ENCODE results near the gene LST1. TPM values are rescaled to one million over a fixed set of nuclear protein-coding genes. Genes with fewer than 3 reads are reported as not detected.
A peak's percentile ranks its signal among the peaks of the same experiment; 100 is the strongest.

Gene LST1
- total RNA-seq, 1 experiment from 2014 or later: not detected

Small RNA genes within 50 kb of the gene (small RNA-seq; reads per million reads assigned to genes)
- gene MIR6832 (not detected), gene SNORA38 (8.9 reads per million, percentile 87 among the genes with 10 or more reads in this experiment), gene SNORD117 (133 reads per million, percentile 97 among the genes with 10 or more reads in this experiment), gene SNORD84 (not detected), gene UQCRHP1 (not detected)

Other genes with a start within 250 kb of the LST1 start
- gene HLA-B, start 229.1 kb upstream of the LST1 start, total RNA-seq (2014; rRNA removed; shearing (Covaris generic)): 15.3 and 19.8 TPM in 2 replicates
- gene MICA, start 182.7 kb upstream of the LST1 start, total RNA-seq (2014; rRNA removed; shearing (Covaris generic)): 36.1 and 39.2 TPM in 2 replicates
- 0.66 and 0.89 TPM in 2 replicates for gene MICB, start 88.1 kb upstream of the LST1 start, total RNA-seq (2014; rRNA removed; shearing (Covaris generic))
- not detected in 2 replicates for gene MCCD1, start 57.3 kb upstream of the LST1 start, total RNA-seq (2014; rRNA removed; shearing (Covaris generic))
- gene DDX39B, start 44.3 kb upstream of the LST1 start, total RNA-seq (2014; rRNA removed; shearing (Covaris generic)): 685 and 711 TPM in 2 replicates
- not detected in 2 replicates for gene ATP6V1G2, start 39.7 kb upstream of the LST1 start, total RNA-seq (2014; rRNA removed; shearing (Covaris generic))
- gene NFKBIL1, start 38.7 kb upstream of the LST1 start, total RNA-seq (2014; rRNA removed; shearing (Covaris generic)): 26.4 and 29.2 TPM in 2 replicates
- not detected in 2 replicates for gene LTA, start 14.0 kb upstream of the LST1 start, total RNA-seq (2014; rRNA removed; shearing (Covaris generic))
- 0.08 TPM in 1 of 2 replicates, not detected in the other for gene TNF, start 10.7 kb upstream of the LST1 start, total RNA-seq (2014; rRNA removed; shearing (Covaris generic))
- gene LTB, start 3.9 kb upstream of the LST1 start, total RNA-seq (2014; rRNA removed; shearing (Covaris generic)): 0.13 TPM in 1 of 2 replicates, not detected in the other
- gene NCR3, start 6.7 kb downstream of the LST1 start, total RNA-seq (2014; rRNA removed; shearing (Covaris generic)): not detected in 2 replicates
- gene AIF1, start 29.0 kb downstream of the LST1 start, total RNA-seq (2014; rRNA removed; shearing (Covaris generic)): not detected in 2 replicates
- 128 and 172 TPM in 2 replicates for gene PRRC2A, start 34.4 kb downstream of the LST1 start, total RNA-seq (2014; rRNA removed; shearing (Covaris generic))
- 307 and 336 TPM in 2 replicates for gene BAG6, start 66.4 kb downstream of the LST1 start, total RNA-seq (2014; rRNA removed; shearing (Covaris generic))
- 1.8 and 4.2 TPM in 2 replicates for gene APOM, start 69.6 kb downstream of the LST1 start, total RNA-seq (2014; rRNA removed; shearing (Covaris generic))
- gene C6orf47, start 74.5 kb downstream of the LST1 start, total RNA-seq (2014; rRNA removed; shearing (Covaris generic)): 24.7 and 29.1 TPM in 2 replicates
- 11.7 and 17.2 TPM in 2 replicates for gene GPANK1, start 78.7 kb downstream of the LST1 start, total RNA-seq (2014; rRNA removed; shearing (Covaris generic))
- 219 and 225 TPM in 2 replicates for gene CSNK2B, start 79.8 kb downstream of the LST1 start, total RNA-seq (2014; rRNA removed; shearing (Covaris generic))
- 3.5 and 3.6 TPM in 2 replicates for gene LY6G5B, start 83.7 kb downstream of the LST1 start, total RNA-seq (2014; rRNA removed; shearing (Covaris generic))
- 0.76 and 2.1 TPM in 2 replicates for gene LY6G5C, start 94.8 kb downstream of the LST1 start, total RNA-seq (2014; rRNA removed; shearing (Covaris generic))
- 32.5 and 37.9 TPM in 2 replicates for gene ABHD16A, start 117.0 kb downstream of the LST1 start, total RNA-seq (2014; rRNA removed; shearing (Covaris generic))
- not detected in 2 replicates for gene LY6G6F, start 120.6 kb downstream of the LST1 start, total RNA-seq (2014; rRNA removed; shearing (Covaris generic))
- gene LY6G6D, start 129.1 kb downstream of the LST1 start, total RNA-seq (2014; rRNA removed; shearing (Covaris generic)): not detected in 2 replicates
- not detected in 2 replicates for gene LY6G6C, start 135.5 kb downstream of the LST1 start, total RNA-seq (2014; rRNA removed; shearing (Covaris generic))
- gene MPIG6B, start 137.1 kb downstream of the LST1 start, total RNA-seq (2014; rRNA removed; shearing (Covaris generic)): 0.18 TPM in 1 of 2 replicates, not detected in the other
- 107 and 116 TPM in 2 replicates for gene DDAH2, start 143.0 kb downstream of the LST1 start, total RNA-seq (2014; rRNA removed; shearing (Covaris generic))
- 914 and 960 TPM in 2 replicates for gene CLIC1, start 150.3 kb downstream of the LST1 start, total RNA-seq (2014; rRNA removed; shearing (Covaris generic))
- gene MSH5, start 153.7 kb downstream of the LST1 start, total RNA-seq (2014; rRNA removed; shearing (Covaris generic)): 19.6 and 20.9 TPM in 2 replicates
- 6.3 and 11.6 TPM in 2 replicates for gene SAPCD1, start 176.4 kb downstream of the LST1 start, total RNA-seq (2014; rRNA removed; shearing (Covaris generic))
- 5.6 and 11.2 TPM in 2 replicates for gene VWA7, start 191.1 kb downstream of the LST1 start, total RNA-seq (2014; rRNA removed; shearing (Covaris generic))
- 128 and 138 TPM in 2 replicates for gene VARS1, start 209.5 kb downstream of the LST1 start, total RNA-seq (2014; rRNA removed; shearing (Covaris generic))
- gene LSM2, start 220.7 kb downstream of the LST1 start, total RNA-seq (2014; rRNA removed; shearing (Covaris generic)): 77.4 and 93.6 TPM in 2 replicates
- gene HSPA1L, start 229.0 kb downstream of the LST1 start, total RNA-seq (2014; rRNA removed; shearing (Covaris generic)): 0.64 and 1.3 TPM in 2 replicates
- 379 and 403 TPM in 2 replicates for gene HSPA1A, start 229.3 kb downstream of the LST1 start, total RNA-seq (2014; rRNA removed; shearing (Covaris generic))
- 655 TPM in 2 replicates for gene HSPA1B, start 241.5 kb downstream of the LST1 start, total RNA-seq (2014; rRNA removed; shearing (Covaris generic))

Measured in HT-29 (cell line).